NCI-H748 (cell line): ENCODE data around the gene MMEL1.
"Not testable (repeated sequence)": the region's sequence is repeated elsewhere in the genome, so short reads cannot be mapped to it uniquely, and the experiment has no call there.

Experiments used
- DNase-seq: peaks from one replicate; lab custom pipeline; 2025; ENCODE audit not compliant: unreplicated experiment; lab: John Stamatoyannopoulos, UW

The MMEL1 gene

DNA sequence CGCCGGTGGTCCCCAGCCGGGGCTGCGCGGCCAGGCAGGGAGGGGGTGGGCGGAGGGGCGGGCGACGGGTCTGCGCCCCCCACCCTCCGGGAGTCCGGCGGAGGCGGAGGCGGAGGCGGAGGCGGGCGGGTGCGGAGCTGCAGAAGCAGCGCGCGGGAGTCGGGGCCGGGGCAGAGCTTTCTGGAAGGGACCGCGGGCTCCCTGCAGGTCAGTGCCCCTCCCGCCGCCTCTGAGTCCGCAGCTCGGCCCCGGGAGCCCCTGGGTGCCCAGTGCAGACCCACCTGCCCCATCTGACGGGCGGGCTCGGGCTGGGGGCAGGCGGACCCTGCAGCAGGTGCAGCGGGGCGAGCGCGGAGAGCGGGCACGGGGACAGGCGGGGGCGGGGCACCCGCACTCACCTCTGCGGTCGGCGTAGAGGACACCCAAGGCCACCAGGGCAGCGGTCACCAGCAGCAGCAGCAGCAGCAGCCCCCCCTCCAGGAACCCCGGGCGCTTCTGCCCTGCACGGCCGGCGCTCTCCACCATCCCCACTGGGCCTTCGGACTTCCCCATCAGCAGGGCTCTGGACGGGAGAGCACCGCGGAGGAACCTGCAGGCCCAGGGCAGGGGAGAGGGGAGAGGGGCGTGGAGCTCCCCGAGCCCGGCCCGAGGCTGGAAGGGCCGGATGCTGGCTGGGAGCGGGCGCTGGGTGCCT lies 3.7 kb downstream of the MMEL1 start:
- no peak for DNase-seq

DNA sequence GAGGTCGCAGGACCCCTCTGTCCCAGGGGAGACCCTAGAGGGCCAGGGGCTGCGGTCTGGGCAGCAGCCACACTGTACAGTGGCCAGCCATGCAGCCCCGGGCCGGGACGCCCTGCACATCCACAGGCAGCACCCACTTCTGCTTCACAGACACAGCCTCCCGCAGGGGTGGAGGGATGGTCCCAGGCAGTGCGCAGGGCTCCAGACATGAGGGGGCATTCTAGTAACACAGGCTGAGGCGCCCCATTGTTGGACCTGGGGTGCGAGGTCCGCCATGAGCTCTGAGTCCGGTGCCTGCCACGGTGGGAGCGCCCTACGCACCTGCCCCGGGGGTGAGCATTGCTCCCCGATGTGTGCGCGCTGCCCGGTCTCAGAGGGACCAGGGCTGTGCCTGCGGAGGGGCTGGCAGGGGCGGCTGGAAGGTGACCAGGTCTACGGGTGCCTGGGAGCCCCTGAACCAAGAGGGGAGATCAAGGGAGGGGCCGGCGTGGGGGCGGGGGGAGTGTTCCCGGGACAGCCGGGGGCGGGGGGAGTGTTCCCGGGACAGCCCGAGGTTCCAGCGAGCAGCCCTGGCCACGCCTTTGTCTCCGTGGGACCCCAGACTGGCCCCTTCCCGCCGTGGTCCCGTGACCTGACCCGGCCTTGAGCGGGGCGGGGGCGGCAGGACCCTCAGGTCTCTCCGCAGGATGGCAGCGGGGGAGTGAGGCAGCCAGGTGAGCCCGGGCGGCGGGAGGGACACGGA lies 4.5 kb downstream of the MMEL1 start:
- no peak for DNase-seq

GRCh38 chr1:2627746-2628145 lies 5.1 kb downstream of the MMEL1 start:
- DNase-seq = no peak

- not testable (repeated sequence) for DNase-seq
Measured at GRCh38 chr1:2625748-2626147, 7.1 kb downstream of the MMEL1 start.

DNA sequence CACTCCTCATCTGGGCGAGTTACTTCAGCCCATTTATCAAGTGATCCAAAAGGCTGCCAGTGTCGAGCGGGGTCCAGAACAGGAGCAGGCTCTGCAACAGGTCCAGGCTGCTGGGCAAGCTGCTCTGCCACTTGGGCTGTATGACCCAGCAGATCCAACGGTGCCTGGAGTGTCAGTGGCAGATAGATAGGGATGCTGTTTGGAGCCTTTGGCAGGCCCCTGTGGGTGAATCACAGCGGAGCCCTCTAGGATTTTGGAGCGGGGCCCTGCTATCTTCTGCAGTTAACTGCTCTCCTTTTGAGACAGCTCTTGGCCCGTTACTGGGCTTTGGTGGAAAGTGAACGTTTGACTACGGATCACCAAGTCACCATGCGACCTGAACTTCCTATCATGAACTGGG lies 7.5 kb downstream of the MMEL1 start:
- no peak for DNase-seq

DNA sequence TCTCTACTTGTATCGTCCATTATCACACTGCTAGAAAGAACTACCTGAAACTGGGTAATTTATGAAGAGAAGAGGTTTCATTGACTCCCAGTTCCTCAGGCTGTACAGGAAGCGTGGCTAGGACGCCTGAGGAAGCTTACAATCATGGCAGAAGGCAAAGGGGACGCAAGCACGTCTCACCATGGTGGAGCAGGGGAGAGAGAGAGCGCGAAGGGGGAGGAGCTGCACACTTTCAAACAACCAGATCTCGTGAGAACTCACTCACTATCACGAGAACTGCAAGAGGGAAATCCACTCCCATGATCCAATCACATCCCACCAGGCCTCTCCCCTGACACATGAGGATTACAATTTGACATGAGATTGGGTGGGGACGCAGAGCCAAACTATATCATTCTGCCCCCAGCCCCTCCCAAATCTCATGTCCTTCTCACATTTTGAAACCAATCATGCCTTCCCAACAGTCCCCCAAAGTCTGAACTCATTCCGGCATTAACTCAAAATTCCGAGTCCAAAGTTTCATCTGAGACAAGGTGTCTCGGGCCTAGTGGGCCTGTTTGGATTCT lies 8.0 kb downstream of the MMEL1 start:
- no peak for DNase-seq

DNA sequence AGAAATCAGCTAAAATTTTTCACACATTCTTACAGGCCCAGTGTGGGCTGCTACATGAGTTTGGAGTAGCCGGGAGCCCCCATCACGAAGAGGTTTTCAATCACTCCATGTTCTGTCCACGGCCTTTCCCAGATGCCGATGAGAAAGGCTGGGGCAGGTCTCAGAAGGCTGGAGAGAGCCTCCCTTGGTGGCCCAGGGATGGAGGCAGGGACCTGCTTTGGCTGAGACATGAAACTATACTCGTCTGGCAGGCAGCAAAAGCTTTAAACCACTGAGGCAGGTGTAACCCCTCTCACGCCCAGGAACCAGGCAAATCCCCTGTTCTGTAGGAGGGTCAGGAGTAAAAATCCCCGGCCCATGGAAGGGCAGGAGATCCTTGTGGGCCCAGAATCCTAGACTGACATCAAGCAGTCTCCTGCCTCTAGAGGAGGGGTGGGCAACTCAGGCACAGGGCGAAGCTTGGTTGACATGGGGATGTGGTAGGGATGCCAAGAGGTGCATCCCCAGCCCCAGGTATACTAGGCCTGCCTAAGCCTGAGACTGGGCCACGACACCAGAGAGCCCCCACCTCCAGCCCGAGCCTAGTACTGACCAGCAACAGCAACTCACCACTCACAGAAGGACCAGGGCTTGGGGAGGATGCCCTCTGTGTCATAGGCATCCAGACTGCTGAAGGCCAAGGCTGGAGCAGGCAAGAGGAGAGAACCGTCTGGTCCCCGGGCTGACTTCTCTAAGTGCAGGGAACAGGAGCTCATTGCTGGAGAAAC lies 9.1 kb downstream of the MMEL1 start:
- no peak for DNase-seq

DNA sequence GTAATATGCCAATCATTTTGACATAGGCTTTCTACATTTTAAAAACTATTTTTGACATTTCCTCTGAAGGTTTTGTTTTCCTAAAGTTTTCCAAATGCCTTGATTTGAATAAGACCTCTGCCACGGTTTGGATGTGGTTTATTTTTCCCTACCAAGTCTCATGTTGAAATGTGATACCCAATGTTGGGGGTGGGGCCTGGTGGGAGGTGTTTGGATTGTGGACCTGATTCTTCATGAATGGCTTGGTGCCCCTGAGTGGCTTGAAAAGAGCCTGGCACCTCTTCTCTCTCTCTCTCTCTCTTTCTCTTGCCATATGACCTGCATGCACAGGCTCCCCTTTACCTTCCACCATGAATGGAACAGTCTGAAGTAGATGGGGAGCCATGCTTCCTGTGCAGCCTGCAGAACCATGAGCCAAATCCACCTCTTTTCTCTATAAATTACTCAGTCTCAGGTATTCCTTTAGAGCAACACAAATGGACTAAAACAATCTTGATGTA lies 14.8 kb downstream of the MMEL1 start:
- no peak for DNase-seq

- DNase-seq = no peak
Measured at GRCh38 chr1:2614145-2614544, 18.7 kb downstream of the MMEL1 start.

GRCh38 chr1:2612591-2613365 lies 20.0 kb downstream of the MMEL1 start:
- no peak for DNase-seq

GRCh38 chr1:2611621-2612437 lies 21.0 kb downstream of the MMEL1 start:
- DNase-seq = no peak

- DNase-seq = peak; percentile 36
Measured at GRCh38 chr1:2611031-2611501, 21.8 kb downstream of the MMEL1 start.

GRCh38 chr1:2610036-2610959 lies 22.5 kb downstream of the MMEL1 start:
- DNase-seq = no peak

GRCh38 chr1:2609319-2610035 lies 23.3 kb downstream of the MMEL1 start:
- no peak for DNase-seq

DNA sequence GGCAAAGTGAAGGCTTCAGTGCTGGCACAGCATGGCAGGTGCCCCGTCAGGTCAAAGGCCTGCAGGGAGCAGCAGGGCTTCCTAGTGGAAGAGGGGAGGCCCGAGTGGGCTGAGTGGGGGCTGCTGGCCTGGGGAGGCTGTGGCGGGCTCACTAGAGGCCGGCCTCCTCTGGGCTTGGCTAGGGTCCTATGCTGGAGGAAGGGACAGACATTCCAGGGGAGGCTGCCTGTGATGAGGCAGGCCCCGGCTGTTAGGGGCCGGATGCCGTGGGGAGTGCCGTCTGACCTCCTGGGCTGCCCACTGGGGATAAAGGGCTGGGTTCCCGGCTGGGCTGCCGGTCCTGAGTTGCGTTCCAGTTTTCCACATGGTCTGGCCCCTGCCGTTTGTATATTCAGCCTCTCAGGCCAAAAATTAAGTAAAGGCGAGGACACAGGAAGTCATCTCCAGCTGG lies 25.1 kb downstream of the MMEL1 start:
- no peak for DNase-seq

DNA sequence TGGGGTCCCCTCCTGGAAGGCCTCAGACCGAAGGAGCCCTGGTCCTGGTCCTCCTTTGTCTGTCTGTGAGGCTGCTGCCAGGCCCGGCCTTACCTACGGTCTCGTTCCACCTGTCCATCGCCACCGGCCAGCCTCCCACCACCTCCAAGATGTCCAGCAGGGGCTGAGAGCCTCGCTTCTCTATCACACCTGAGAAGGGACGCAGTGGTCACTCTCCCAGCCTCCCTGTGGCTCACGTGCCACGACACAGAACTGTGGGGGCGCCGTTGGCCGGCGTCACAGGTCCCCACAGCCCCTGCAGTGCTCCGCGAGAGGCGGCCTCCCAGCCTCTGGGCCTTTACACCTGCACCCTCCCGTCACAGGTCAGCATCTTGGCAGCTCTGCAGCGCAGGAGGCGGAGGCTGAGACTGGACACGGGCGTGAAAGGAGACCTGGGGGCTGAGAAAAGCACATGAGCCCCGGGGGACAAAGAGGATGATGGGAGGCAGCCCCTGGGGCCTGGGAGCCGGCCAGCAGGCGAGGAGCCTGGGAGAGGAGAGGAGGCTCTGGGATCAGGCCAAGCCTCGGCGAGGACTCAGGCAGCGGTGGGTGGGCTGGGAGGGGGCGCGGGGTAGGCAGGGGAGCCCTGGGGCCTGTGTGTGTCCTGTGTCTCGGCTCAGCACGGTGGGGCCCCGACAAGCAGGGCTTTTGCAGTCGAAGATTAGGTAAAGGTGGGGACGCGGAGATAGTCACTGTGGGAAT lies 25.8 kb downstream of the MMEL1 start:
- DNase-seq = no peak

DNA sequence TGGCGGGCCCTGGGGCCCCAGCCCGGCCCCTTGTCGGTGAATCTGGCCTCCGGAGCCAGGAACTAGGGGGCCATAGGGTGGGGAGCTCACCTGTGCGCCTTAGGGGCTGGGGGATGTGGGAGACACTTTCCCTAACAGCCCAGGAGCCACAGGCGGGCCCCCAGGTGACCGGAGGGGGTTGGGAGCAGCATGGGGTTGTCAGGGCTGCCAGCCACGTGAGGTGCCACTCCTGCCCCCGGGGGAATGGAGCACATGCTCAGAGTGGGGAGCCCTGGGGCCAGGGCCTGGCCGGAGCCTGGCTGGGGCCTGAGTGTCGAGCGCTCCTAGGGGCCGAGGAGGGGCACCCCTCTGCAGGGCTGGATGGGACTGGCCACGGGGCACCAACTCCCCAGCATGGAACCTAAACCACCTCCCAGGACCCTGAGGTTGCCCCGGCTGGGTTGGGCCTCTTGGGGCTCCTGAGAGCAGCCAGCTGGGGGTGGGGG lies 26.4 kb downstream of the MMEL1 start:
- no peak for DNase-seq
